GM12892 (cell line): Measurements from ENCODE around the gene NRXN3.

ENCODE experiments used
- DNase-seq: peaks from one replicate; pipeline ENCODE4 v3.0.0; 2011; ENCODE audit not compliant: insufficient read length
- FAIRE-seq: peaks from 2 replicates; lab custom pipeline; 2011; peaks lifted over from hg19 to GRCh38; lab: Jason Lieb, UNC
- POLR2A ChIP-seq: IDR thresholded peaks from 2 replicates; pipeline ENCODE4 v1.6.1; 2011; ENCODE audit warnings: low read depth, low read length, control low read depth
- POLR2AphosphoS5 ChIP-seq: IDR thresholded peaks from 2 replicates; pipeline ENCODE4 v1.6.1; 2011; ENCODE audit warnings: low read depth, low read length, control low read depth
- TAF1 ChIP-seq: IDR thresholded peaks from 2 replicates; pipeline ENCODE4 v1.6.1; 2011; ENCODE audit warnings: low read depth, mild to moderate bottlenecking, control low read depth, low read length, borderline replicate concordance

NRXN3 gene

DNA sequence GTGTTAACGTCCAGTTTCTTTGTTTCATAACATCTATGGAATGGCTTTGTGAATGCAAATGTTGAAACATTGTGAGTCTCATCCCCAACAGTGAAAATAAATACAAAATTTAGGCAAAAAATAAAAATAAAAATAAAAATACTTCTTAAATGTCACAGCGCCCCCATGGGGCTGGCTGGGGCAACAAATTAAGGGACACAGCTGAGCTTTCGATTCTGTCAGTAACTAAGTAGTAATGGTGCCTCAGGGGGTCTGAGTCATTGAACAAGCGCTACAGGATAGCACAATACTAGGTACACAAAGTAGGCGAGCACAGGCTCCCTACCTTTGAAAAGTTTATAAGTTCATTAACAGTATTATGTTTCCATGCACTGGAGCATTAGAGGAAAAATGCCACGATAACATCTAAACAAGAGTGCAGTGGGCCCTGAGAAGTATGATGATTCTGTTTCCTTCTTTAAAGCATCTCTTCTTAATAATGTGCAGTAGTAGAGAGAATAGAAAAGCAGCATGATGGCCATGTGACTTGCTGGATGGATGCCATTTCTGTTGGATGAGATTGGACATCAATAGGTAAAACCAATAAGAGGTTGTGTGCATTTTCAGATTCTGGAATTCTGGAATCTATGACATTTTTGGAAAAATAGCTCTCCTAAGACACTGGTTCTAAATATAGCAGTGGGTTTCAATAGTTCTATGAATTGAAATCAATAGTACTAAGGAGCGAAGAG, 1374.0 kb downstream of the NRXN3 start:
- TF ChIP-seq POLR2AphosphoS5 (no peak), POLR2A (no peak), TAF1 (no peak)
- DNase-seq (no peak), FAIRE-seq (no peak)

DNA sequence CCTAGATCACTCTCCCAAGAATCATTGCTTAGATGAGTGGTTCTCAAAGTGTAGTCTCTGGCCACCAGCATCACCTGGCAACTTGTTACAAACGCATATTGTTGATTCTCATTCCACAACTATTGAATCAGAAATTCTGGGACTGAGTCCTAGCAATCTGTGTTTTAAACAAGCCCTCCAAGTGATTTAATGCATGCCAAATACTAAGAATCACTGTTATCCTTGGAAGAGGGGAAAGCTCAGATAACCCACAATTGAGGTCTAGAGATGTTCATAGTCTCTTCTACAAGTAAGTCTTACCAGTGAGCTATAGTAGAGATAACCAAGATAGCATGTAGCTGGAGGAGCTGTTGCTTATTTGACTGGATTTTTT, 1374.5 kb downstream of the NRXN3 start:
- FAIRE-seq (no peak), DNase-seq (no peak)
- TF ChIP-seq POLR2AphosphoS5 (no peak), POLR2A (no peak), TAF1 (no peak)

DNA sequence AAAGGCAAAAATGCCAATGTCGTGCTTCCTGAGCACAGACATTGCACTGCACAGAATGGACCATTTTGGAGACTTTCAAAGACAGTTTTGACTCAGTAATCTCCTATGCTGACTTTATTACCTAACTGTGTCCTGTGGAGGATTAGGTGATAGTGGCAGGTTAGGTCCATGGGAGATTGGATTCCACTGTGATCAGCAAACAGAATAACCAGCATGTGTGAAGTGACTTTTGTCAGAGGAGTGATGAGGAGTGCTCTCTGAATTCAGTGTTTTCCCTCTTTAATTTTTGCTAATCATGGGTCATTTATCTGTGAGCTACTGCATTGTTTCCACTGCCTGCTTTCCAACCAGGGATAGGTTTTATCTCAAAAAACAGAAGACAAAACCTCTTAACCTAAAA, 1378.7 kb downstream of the NRXN3 start:
- DNase-seq (no peak), FAIRE-seq (no peak)
- TF ChIP-seq TAF1 (no peak), POLR2A (no peak), POLR2AphosphoS5 (no peak)

DNA sequence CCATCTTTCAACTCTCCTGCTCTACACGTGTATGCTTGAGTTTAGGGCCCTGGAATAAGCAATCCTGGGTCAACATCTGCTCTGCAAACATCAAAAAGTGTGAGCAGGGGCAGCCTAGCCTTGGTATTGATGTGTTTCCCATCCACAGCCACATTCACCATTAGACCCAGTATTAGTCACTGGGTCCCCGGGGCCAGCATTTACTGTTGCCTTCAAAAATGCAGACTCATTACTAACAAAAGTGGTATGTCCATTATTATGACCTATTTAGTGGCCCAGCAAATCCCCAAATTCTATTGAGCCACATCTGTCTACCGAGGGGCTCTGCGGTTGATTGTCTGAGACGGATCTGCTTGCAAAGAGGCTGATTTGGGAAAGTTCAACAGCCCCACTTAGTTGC, 1379.3 kb downstream of the NRXN3 start:
- FAIRE-seq = no peak
- TF ChIP-seq POLR2A (no peak), TAF1 (no peak), POLR2AphosphoS5 (no peak)
- no peak for DNase-seq

DNA sequence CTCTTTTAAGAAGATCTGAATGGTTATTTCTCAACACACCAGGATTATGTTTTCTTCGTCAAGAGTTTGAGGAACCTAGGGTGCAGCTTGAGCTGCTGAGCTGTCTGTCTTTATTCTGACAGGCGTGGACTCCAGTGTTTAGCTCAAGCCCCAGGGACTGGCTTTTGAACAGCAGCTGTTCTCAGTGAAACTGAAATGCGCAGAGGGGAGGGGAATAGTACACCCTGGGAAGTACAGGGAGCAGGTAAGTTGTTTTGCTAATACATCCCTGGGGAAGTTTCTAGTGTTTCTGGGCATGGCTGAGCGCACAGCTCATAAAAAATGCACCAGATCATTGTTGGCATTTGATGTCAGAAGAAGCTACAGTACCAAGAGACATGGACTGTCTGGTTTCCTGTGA, 1381.3 kb downstream of the NRXN3 start:
- FAIRE-seq (no peak), DNase-seq (no peak)
- TF ChIP-seq POLR2AphosphoS5 (no peak), POLR2A (no peak), TAF1 (no peak)

DNA sequence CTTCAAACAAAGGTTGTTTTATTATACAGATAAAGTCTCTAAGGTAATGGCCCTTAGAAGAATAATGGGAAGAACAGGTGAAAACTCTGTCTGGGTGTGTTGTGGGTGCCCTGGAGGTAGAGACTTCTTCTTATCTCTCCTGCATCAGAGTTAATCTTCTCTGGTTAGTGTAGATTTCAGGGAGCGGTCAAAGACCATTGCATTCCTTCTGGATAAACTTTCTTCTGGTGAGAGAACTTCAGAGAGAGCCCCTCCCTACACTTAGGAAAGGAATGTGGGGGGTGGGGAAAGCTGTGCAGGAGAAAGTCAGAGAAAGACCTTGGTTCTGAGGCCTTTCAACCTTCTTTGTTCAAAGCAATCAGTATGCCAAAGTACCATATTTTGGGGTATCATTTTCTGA, 1382.6 kb downstream of the NRXN3 start:
- no peak for DNase-seq
- TF ChIP-seq TAF1 (no peak), POLR2A (no peak), POLR2AphosphoS5 (no peak)
- no peak for FAIRE-seq

DNA sequence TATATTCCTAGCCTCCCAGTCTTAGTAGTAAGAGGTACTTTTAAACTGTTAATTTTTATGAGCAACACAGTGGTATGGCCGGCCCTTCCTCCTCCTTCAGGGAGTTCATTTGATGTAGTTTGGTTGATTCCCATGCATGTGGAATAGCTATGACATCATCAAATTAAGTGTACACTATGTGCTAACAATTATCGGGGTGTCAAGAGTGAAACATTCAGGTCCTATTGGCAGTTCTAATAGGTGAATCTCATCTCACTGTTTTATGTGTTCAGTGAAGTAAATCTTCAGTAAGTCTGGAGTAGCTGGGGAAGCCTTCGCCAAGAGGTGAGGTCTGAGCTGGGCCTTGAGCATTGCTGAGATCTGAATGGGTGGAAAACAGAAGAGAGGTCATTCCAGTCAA, 1384.6 kb downstream of the NRXN3 start:
- no peak for DNase-seq
- TF ChIP-seq POLR2A (no peak), TAF1 (no peak)
- FAIRE-seq = no peak

DNA sequence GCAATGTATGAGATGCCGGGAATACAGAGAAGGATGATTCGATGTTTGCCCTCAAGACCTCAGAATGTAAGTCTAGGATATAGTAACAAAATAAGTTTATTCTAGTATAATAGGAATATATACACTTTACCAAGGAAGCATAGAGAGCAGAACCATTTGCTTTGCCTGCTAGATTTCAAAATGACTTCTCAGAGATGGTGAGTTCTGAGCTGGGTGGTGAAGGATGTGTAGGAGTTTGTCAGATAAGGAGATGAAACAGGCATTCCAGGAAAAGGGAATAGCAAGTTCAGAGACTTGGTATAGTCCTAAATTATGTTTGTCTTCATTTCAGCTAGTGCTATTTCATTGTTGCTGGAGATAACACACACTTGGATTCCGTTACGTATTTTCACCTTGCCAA, 1385.3 kb downstream of the NRXN3 start:
- FAIRE-seq (no peak), DNase-seq (no peak)
- no peak for TF ChIP-seq POLR2AphosphoS5
- no peak for TF ChIP-seq TAF1

DNA sequence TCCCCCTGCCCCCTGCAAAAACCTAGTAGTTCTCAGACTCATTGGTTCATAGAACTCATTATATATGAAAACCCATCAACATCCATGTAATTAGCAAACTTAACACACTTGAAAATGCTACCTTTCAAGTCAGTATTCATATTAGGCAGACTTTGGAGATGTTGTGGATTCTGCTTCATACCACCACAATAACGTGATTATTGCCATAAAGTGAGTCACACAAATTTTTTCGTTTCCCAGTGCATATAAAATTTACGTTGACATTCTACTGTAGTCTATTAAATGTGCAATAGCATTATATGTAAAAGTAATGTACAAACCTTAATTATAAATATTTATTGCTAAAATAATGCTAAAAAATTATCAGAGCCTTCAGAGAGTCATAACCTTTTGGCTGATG, 1387.1 kb downstream of the NRXN3 start:
- no peak for TF ChIP-seq TAF1
- no peak for TF ChIP-seq POLR2AphosphoS5
- TF ChIP-seq POLR2A = no peak
- FAIRE-seq (no peak), DNase-seq (no peak)

DNA sequence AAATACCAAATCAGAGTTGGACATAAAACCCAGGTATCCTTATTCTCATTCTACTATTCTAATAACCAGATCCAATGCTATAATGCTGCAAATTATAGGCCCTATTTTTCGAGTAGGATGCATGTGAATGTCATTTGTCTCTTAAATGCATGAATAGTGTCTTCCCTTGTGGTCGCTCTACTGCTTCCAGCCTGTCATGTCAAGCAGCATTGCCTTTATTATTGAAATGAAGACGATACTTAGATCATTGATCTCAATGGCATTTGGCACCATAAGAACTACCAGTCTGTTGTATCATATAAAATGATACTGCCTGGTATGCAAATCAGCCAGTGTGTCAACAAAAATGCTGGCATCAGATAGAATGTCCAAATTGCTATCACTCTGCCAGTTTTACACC, 1392.0 kb downstream of the NRXN3 start:
- TF ChIP-seq TAF1 = no peak
- no peak for TF ChIP-seq POLR2A
- no peak for TF ChIP-seq POLR2AphosphoS5
- no peak for DNase-seq
- no peak for FAIRE-seq

DNA sequence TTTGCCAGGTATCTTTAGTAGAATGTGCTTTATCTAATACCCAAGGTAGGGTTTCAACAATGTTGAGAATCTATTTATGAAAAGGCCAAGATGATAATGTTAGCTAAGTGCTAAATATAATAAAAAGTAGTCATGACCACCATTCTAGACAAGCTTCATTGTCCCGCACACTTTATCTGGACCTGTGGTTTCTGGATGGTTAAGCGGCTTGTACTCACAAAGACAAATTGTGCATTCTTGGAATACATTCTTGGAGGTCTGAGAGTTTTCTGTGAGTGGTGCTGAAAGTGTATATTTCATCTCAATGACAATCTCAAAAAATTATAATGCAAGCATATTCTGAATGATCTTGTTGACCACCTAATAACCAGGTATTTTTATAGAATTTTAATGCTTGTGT, 1394.2 kb downstream of the NRXN3 start:
- TF ChIP-seq TAF1 (no peak), POLR2A (no peak), POLR2AphosphoS5 (no peak)
- DNase-seq = no peak
- FAIRE-seq = no peak

DNA sequence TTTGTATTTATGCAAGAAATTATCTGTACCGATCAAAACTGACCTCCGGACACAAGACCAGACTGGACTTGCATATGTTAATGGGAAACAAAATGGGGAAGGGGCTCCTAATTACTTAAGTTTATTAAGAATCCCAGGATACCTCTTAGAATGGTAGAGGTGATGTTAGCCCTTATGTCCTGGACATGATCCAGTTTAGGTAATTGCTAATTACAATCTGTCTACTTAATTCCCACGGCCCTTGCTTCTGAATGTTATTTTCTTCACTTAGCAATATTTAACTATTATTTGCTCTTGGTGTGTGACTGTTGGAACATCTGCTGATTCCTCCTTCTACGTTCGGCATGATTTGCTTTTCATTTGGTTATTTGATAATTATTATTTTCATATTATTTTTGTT, 1397.1 kb downstream of the NRXN3 start:
- FAIRE-seq (no peak), DNase-seq (no peak)
- no peak for TF ChIP-seq TAF1
- TF ChIP-seq POLR2A = no peak

DNA sequence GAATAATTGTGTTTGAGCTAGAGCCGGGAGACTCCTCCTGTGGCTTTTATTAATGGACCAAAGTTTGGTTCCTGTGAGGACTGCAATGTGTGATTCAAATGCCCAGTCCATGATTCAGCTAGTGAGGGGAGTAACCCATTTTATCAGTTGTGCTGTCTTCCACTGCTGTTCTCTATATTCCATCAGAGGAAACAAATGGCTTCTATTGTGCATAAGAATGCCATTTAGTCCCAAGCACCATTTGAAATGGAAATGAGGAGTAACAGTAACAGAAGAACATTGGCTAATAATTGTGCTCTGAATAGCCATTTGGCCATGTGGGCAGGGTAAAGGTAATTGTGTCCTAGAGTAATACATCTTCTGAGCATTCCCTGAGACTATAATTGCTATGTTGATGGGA, 1398.4 kb downstream of the NRXN3 start:
- DNase-seq = no peak
- FAIRE-seq = no peak
- no peak for TF ChIP-seq POLR2AphosphoS5
- TF ChIP-seq POLR2A = no peak
- TF ChIP-seq TAF1 = no peak
